ENCODE results near the gene DBP. TPM values are rescaled to one million over a fixed set of nuclear protein-coding genes. Genes with fewer than 3 reads are reported as not detected.

DBP gene
- total and polyA plus RNA-seq, 10 of the 15 experiments (the other 5 are each of a cell fraction or from before 2014, with no cell fraction given), result 2.0 to 10.6 (median 6.9) TPM

DNA sequence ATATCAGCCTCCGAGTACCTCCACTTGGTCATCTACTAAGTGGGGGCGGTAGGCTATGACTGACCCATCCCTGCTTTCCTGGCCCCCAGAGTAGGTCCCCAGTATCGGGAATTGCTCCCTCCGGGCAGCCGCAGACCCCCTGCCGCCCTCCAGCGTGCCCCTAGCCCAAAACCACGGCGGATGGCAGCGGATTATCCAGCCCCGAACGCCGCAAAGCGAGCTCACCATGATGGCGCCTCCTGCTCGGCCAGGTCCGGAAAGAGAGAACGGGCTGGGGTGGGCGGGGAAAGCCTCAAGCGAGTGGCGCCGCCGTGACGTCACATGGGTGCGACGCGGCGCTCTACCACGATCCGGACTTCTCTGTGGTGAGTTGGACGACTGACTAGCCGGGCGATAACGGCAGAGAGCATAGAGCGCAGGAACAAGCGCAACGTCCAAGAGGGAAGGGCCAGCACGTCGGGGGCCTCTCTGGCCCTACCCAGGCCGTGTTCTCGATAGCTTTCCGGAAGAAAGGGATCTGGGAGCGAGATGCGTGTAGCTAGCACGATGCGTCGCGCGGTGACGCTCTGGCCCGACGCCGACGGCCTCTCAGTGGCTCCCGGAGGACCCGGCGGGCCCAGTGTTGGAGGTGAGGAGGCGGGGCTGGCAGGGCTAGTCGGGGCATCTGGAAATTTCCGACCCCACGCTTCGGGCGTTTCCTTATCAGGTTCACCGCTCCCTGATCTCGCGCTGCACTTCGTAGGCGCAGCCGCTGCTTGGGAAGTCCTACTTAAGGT lies 18.1 kb downstream of the DBP start, which contains the start of the genes RPL18 and SPHK2 (continued):
- TF ChIP-seq, protein P1, sequence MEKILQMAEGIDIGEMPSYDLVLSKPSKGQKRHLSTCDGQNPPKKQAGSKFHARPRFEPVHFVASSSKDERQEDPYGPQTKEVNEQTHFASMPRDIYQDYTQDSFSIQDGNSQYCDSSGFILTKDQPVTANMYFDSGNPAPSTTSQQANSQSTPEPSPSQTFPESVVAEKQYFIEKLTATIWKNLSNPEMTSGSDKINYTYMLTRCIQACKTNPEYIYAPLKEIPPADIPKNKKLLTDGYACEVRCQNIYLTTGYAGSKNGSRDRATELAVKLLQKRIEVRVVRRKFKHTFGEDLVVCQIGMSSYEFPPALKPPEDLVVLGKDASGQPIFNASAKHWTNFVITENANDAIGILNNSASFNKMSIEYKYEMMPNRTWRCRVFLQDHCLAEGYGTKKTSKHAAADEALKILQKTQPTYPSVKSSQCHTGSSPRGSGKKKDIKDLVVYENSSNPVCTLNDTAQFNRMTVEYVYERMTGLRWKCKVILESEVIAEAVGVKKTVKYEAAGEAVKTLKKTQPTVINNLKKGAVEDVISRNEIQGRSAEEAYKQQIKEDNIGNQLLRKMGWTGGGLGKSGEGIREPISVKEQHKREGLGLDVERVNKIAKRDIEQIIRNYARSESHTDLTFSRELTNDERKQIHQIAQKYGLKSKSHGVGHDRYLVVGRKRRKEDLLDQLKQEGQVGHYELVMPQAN (conservative IDR thresholded peaks at IDR 0.05), result peak; percentile 80
- peak; percentile 39; the same call in 1 of the 2 replicates for TF ChIP-seq PAX5 (IDR thresholded peaks at IDR 0.05; ENCODE audit: borderline replicate concordance, low read depth, low read length)
- peak; percentile 92 for TF ChIP-seq SIN3A (IDR thresholded peaks at IDR 0.05; ENCODE audit: low read depth, low read length)
- no peak for TF ChIP-seq ZZZ3 (IDR thresholded peaks at IDR 0.05; ENCODE audit: control insufficient read depth, insufficient read length, low read depth)
- TF ChIP-seq, protein P2, sequence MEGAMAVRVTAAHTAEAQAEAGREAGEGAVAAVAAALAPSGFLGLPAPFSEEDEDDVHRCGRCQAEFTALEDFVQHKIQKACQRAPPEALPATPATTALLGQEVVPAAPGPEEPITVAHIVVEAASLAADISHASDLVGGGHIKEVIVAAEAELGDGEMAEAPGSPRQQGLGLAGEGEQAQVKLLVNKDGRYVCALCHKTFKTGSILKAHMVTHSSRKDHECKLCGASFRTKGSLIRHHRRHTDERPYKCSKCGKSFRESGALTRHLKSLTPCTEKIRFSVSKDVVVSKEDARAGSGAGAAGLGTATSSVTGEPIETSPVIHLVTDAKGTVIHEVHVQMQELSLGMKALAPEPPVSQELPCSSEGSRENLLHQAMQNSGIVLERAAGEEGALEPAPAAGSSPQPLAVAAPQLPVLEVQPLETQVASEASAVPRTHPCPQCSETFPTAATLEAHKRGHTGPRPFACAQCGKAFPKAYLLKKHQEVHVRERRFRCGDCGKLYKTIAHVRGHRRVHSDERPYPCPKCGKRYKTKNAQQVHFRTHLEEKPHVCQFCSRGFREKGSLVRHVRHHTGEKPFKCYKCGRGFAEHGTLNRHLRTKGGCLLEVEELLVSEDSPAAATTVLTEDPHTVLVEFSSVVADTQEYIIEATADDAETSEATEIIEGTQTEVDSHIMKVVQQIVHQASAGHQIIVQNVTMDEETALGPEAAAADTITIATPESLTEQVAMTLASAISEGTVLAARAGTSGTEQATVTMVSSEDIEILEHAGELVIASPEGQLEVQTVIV (IDR thresholded peaks at IDR 0.05; ENCODE audit: borderline replicate concordance, partially characterized antibody), result peak; percentile 73
- TF ChIP-seq HCFC1 (IDR thresholded peaks at IDR 0.05; ENCODE audit: low read length), result peak; percentile 94
- TF ChIP-seq, protein P3, sequence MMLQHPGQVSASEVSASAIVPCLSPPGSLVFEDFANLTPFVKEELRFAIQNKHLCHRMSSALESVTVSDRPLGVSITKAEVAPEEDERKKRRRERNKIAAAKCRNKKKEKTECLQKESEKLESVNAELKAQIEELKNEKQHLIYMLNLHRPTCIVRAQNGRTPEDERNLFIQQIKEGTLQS (IDR thresholded peaks at IDR 0.05; ENCODE audit: borderline replicate concordance, extremely low read depth, low read depth, low read length), result peak; percentile 87
- peak; percentile 15 for TF ChIP-seq TBL1XR1 (IDR thresholded peaks at IDR 0.05; ENCODE audit: low read depth, low read length)
- TF ChIP-seq, protein P4, sequence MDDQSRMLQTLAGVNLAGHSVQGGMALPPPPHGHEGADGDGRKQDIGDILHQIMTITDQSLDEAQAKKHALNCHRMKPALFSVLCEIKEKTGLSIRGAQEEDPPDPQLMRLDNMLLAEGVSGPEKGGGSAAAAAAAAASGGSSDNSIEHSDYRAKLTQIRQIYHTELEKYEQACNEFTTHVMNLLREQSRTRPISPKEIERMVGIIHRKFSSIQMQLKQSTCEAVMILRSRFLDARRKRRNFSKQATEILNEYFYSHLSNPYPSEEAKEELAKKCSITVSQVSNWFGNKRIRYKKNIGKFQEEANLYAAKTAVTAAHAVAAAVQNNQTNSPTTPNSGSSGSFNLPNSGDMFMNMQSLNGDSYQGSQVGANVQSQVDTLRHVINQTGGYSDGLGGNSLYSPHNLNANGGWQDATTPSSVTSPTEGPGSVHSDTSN (IDR thresholded peaks at IDR 0.05; ENCODE audit: insufficient replicate concordance, low read depth, low read length), result no peak
- peak; percentile 48; the same call in 1 of the 2 replicates for TF ChIP-seq ESRRA (IDR thresholded peaks at IDR 0.05; ENCODE audit: low read length)
- TF ChIP-seq SP1 (IDR thresholded peaks at IDR 0.05; ENCODE audit: low read depth, low read length), result peak; percentile 76
- TF ChIP-seq TCF12 (IDR thresholded peaks at IDR 0.05; ENCODE audit: low read depth, low read length), result peak; percentile 15; the same call in 1 of the 2 replicates
- TF ChIP-seq MYB (IDR thresholded peaks at IDR 0.05; ENCODE audit: borderline replicate concordance, low read depth, low read length), result no peak
- TF ChIP-seq TARDBP (IDR thresholded peaks at IDR 0.05; ENCODE audit: borderline replicate concordance), result peak; percentile 96
- TF ChIP-seq NR2C1 (IDR thresholded peaks at IDR 0.05), result peak; percentile 91
- TF ChIP-seq, protein P5, sequence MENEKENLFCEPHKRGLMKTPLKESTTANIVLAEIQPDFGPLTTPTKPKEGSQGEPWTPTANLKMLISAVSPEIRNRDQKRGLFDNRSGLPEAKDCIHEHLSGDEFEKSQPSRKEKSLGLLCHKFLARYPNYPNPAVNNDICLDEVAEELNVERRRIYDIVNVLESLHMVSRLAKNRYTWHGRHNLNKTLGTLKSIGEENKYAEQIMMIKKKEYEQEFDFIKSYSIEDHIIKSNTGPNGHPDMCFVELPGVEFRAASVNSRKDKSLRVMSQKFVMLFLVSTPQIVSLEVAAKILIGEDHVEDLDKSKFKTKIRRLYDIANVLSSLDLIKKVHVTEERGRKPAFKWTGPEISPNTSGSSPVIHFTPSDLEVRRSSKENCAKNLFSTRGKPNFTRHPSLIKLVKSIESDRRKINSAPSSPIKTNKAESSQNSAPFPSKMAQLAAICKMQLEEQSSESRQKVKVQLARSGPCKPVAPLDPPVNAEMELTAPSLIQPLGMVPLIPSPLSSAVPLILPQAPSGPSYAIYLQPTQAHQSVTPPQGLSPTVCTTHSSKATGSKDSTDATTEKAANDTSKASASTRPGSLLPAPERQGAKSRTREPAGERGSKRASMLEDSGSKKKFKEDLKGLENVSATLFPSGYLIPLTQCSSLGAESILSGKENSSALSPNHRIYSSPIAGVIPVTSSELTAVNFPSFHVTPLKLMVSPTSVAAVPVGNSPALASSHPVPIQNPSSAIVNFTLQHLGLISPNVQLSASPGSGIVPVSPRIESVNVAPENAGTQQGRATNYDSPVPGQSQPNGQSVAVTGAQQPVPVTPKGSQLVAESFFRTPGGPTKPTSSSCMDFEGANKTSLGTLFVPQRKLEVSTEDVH (IDR thresholded peaks at IDR 0.05; ENCODE audit: low read depth, partially characterized antibody), result peak; percentile 85
